EH (cell line): Measurements from ENCODE around the gene EHD1.

ENCODE experiments used
- DNase-seq: peaks from one replicate; pipeline ENCODE4 v3.0.0-alpha.2; 2015; ENCODE audit warnings: low read depth

The EHD1 gene

DNA sequence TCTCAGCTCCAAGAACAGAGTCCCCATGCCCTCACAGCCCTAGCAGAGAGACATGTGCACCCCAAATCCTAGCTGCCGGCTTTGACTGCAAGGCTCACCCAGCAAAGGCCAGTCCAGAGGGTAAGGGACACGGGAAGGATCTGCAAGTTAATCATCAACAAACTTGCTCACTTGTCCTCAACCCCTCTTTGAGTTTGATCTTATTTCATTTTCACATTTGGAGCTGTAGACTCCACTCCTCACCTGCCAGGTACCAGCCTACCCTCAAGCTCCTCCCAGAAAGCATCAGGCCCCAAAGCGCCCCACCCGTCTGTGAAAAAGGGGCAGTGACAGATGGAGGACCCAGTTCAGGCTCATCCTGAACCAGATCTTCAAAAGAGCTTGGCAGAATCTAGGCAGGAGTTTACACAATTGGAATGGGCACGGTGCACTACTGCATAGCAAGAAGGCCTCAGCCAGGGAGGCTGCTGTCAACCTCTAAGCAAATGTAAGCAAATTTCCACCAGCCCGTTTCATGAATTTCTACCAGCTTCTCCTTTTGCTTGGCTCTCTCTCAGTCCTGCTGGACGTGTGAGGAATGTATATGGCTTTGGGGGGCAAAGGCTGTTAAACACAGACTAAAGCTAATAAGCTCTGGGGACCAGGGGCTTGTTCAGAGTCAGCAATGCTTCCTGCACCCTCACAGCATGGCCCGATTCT lies 5.5 kb downstream of the EHD1 start:
- DNase-seq: no peak

- DNase-seq: no peak
These were observed 6.9 kb downstream of the EHD1 start for GRCh38 chr11:64871492-64871891.

GRCh38 chr11:64870893-64871466 lies 7.4 kb downstream of the EHD1 start:
- no peak for DNase-seq

DNA sequence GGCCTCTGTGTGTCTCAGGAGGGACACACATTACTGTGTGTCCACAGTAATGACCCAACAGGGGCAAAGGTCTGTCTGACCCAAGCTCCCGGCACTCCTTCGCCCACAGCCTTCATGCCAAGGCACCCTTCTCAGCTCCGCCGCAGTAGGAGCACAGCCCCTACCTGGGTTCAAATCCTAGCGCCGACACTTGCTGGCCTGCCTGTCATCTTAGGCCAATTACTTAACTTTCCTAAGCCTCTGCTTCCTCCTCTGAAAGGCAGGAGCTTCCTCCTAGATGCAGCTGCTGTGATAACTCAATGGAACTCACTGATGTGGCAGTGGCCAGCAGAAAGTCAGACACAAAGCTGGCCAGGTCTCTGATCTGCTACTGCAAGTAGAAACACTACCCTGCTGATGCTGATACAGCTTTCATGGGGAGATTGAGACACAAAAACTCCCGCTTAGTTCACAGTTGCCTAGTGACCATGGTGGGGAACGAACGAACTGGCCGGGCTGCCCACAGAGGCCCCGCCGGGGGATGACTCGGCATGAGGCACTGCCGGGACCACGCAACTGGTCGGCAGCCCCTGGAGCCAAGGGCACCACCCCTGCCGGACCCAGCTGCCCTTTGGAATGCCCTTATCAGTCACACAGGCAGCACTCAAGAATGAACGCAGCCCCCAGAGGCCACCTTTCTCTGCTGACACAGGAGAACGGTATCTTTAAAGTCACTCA lies 8.1 kb downstream of the EHD1 start:
- DNase-seq: peak; percentile 59

DNA sequence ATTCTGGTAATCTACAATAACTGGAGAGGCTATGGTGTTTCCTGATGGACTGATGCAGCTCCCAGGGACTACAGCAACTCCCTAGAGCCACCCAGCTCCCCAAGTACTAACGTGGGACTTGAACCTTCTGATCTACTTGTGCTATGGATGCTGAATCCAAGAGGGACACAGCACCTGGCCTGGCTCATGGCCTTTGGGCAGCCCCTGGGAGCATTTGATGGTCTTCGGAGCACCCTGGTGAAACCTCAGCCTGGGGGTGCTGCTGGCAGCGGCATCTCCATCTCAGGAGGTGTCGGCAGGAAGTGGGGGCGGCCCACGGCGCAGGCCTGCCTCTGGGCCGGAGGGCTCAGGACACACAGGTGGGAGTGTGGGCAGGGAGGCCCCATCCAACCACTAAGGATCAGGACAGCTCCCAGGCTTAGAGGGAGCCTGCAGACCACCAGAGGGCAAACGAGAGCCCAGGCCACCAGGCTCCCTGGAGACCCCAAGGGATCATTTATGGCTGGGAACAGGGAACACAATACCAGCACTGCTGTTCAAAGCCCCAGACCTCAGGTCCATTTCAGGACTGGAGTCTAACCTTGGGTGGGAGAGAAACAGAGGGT lies 8.7 kb downstream of the EHD1 start:
- DNase-seq: no peak

DNA sequence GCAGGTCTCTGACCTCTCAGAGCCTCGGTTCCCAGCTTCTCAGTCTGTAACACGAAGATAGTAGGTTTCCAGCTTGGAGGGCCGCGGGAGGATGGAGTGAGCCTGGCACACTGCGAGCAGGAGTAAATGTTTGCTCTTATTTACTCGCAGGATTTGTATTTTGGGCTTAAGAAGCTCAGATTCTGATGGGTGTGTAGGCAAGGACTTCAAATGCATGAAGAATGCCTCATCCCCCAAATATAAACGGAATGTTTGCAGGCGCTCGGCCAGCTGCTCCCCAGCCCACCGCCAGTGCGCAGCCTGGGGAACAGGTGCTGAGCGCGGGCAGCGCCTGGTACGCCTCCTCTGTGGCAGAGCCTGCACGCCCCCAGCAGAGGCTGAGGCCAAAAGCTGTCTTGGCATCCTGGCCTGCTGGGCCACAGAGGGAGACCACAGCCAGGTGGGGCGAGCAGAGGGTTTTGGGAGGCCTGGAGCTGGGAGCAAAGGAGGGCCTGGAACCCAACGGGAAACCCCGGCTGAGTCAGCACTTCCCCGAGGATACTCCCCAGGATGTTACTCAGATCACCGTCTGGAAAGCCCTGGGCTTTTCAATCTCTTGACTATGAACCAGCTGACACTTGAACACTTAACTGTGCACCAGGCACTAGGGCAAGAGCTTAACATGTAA lies 9.4 kb downstream of the EHD1 start:
- peak; percentile 81 for DNase-seq

- DNase-seq: no peak
These were observed 10.5 kb downstream of the EHD1 start for GRCh38 chr11:64867748-64868462.

DNA sequence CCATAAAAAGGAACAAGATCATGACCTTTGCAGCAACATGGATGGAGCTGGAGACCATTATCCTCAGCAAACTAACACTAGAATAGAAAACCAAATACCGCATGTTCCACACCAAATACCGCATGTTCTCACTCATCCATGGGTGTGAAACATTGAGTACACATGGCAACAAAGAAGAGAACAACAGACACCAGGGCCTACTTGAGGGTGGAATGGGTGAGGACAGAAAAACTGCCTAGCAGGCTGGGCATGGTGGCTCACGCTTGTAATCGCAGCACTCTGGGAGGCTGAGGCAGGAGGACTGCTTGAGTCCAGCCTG lies 12.3 kb downstream of the EHD1 start:
- no peak for DNase-seq

- DNase-seq: peak; percentile 97
These were observed 12.9 kb downstream of the EHD1 start for GRCh38 chr11:64865286-64866172.

DNA sequence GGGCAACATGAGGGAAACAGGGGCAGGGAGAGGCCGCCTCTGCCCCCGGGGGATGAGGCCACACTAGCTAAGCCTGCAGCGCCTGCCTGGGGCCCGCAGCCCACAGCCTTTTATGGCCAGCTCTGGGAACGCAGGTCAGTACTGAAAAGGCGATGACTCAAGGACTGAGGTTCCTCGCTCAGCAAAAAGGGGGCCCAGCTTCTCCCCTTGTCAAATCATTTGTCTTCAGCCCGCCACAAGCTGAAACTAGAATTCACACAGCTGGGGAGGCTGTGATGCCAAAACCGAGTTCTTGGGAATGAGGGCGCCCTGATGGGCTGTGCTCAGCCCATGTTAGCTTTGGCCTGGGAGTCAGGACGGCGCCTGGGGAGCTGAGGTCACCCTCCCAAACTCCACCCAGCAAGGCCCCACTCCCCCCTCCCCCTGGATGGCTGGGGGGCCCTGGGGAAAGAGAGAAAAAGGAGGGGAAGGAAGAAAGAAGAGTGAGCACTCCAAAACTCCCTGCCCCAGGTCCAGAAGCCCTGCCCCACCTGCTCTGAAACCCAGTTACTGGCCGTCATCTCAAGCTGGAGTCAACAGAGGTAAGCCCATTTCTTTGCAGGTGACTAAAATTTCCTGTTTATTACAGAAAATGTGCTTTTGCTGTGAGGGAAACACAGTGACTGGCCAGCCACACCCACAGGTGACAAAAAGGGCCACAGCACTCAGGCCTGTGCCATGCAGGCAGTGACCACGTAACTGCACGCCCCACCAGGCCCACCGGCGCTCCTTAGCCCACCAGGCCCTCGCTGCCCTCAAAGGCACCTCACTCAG lies 13.7 kb downstream of the EHD1 start:
- peak; percentile 98 for DNase-seq

DNA sequence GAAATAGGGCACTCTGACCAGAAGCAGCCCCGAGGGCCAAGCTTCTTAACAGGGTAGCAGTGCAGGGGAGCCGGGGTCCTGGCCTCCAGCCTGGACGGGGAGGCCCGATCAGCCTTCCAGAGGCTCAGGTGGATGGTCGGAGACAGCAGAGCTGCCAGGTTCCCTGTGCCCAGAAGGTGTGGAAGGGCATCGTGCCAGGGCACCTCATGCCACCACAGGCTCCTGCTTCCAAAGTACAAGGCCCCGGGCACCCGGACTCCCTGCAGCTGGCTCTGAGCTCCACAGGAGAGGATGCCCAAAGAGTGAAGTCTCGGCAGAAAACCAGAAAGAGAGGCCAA lies 14.3 kb downstream of the EHD1 start:
- no peak for DNase-seq

- peak; percentile 41 for DNase-seq
These were observed 14.9 kb downstream of the EHD1 start for GRCh38 chr11:64863391-64864060.

DNA sequence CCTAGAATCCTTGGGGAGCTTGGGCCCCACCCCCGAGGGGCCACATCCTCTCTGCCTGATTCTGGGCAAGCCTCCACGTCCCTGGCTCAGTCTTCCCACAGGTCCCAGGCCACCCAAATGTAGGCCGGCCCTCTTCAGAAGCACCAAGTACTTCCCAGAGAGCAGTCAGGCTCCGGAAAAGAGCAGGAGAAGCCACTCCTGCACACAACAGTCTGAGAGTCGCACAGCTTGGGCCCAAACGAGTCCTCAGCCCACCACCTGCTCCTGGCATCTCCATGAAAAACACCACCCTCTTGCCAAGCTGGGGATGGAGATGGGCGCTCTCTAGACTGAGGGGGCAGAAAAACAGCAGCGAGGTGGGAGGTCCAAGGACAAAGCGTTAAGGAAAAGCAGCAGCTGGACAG lies 15.4 kb downstream of the EHD1 start:
- DNase-seq: no peak

- no peak for DNase-seq
These were observed 17.0 kb downstream of the EHD1 start for GRCh38 chr11:64861227-64861975.

DNA sequence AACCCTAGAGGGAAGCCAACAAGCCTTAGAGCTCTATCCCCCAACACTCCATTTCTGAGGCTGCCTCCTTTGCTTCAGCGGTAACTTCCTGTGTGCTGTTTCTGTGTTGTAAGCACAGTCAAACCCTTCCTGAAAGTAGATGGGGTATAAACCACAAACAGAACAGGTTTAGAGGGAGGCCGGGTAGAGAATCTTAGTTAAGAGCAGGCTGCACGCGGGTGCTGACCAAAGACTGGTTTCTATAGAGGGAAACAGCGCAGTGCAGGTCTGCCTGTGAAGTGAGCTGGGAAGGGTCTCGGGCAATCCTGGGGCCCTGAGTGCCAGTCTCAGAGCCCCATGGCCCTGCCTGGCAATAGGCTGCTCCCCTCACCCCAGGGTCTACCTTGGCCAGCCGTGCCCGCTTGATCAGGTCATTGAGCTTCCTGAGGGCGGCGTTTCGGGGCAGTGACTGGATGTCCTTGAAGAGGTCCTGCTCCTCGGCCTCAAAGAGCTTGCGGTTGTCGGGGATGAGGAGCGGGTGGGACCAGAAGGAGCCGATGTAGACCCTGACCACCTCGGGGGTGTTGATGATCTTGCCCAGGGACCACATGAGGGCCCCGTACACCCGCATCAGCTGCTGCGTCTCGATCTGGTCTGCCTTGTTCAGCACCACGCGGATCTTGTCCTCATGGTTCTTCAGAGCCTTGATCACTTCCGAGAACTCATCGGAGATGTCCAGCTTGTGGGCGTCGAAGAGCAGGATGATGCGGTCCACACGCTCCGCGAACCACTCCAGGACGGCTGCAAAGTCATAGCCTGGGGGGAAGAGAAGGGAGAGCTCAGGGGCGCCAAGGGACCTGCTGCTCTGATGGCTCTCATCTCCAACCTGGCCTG lies 18.6 kb downstream of the EHD1 start:
- DNase-seq: no peak

GRCh38 chr11:64858467-64859263 lies 19.8 kb downstream of the EHD1 start:
- DNase-seq: no peak

GRCh38 chr11:64857485-64857884 lies 20.9 kb downstream of the EHD1 start:
- no peak for DNase-seq
